AG10803 (cell line): ENCODE measurements around the gene RTN3.
A peak's percentile ranks its signal among the peaks of the same experiment; 100 is the strongest.

Source experiments
- DNase-seq: peaks from one replicate; pipeline ENCODE4 v3.0.0; 2010; ENCODE audit warnings: low read depth
- H3K4me3 ChIP-seq: 2 replicates; pipeline ENCODE4 v1.5.1; 2011; ENCODE audit warnings: mild to moderate bottlenecking, low read length, control low read depth
- TF ChIP-seq, protein P1 (sequence below): conservative IDR thresholded peaks from 2 replicates; pipeline ENCODE4 v1.5.1; 2011; ENCODE audit warnings: mild to moderate bottlenecking, low read length, control low read depth, inconsistent platforms

Gene RTN3

DNA sequence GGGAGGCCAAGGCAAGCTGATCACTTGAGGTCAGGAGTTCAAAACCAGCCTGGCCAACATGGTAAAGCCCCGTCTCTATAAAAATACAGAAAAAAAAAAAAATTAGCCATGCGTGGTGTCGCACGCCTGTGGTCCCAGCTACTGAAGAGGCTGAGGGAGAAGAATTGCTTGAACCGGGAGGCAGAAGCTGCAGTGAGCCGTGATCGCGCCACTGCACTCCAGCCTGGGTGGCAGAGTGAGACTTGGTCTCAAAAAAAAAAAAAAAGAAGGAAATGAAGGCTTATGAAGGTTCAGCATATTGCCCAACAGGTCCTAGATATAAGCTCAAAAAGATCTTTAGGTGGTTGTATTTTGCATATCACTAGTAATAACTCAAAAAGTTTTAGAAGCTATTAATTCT lies 20.3 kb upstream of the RTN3 start:
- TF ChIP-seq, protein P1, sequence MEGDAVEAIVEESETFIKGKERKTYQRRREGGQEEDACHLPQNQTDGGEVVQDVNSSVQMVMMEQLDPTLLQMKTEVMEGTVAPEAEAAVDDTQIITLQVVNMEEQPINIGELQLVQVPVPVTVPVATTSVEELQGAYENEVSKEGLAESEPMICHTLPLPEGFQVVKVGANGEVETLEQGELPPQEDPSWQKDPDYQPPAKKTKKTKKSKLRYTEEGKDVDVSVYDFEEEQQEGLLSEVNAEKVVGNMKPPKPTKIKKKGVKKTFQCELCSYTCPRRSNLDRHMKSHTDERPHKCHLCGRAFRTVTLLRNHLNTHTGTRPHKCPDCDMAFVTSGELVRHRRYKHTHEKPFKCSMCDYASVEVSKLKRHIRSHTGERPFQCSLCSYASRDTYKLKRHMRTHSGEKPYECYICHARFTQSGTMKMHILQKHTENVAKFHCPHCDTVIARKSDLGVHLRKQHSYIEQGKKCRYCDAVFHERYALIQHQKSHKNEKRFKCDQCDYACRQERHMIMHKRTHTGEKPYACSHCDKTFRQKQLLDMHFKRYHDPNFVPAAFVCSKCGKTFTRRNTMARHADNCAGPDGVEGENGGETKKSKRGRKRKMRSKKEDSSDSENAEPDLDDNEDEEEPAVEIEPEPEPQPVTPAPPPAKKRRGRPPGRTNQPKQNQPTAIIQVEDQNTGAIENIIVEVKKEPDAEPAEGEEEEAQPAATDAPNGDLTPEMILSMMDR: no peak
- no peak overlapping the region for H3K4me3 ChIP-seq
- no peak for DNase-seq

DNA sequence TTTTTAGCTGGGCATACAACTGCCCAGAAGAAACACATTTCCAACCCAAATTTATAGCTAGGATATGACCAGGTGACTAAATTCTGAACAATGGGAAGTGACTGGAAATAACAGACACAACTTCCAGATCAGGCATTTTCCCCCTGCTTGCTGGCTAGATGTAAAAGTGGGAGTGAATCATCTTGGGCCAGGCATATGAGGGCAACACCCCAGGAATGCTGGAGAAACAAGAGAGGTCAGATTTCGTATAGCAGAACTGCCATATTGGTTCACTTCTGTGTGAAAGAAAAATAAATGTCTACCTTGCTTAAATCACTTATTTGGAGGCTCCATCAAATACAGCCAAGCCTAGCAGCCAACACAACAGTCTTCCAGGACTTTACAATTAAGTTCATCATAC lies 17.5 kb upstream of the RTN3 start:
- DNase-seq: peak; percentile 65
- TF ChIP-seq, protein P1: no peak

DNA sequence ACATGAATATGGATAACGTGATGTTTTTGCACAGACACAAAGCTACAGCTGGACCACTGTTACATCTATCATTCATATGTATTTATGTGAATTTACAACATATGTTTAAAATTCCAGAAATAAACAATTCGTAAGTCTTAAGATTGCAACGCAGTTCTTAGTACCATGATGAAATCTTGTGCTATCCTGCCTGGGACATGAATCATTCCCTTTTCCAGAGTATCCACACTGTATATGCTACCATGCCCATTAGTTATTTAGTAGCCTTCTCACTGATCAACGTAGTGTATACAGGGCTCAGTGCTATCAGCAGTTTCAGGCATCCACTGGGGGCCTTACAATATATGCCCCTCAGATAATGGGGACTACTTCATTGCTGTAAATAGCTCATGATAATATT lies 14.4 kb upstream of the RTN3 start:
- DNase-seq: peak; percentile 73
- TF ChIP-seq, protein P1: no peak
- no peak overlapping the region for H3K4me3 ChIP-seq

More for the DNA sequence above, 17.5 kb upstream of the RTN3 start:
- H3K4me3 ChIP-seq: no peak overlapping the region

DNA sequence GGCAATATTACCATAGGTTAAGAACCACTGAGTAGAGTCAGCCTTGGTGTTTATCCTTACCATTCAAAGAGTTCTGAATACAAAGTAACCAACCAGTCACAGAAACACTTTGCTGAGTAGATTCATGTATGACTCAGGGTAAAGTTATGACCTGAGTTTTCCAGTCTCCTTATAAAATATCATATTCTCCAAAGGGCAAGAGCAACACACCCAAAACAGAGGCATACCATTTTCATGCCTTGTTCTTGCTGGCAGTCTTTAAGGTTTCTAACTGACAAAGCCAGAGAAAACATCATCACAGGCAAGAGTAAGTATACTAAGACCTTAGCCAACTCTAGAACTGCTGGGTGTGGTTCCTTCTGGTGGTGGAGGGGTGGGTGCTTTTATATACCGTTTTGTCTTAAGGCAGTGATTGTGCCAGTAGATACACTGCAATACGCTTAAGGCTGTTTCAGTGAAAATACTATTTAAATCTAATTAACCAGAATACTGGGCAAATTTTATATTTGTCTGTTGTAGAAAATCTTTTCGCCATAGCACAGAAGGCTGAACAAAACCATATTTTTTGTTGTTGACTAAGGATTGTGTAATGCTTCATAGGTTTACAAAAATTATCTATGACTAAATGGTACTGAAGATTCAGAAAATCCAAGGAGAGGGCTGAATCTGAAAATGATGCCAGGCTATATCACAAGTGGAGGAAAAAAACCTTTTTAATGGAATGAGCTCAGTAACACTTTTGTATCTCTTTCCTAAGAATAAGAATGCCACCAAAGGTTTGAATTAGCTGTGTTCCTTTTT lies 13.1 kb upstream of the RTN3 start:
- DNase-seq: peak; percentile 94

DNA sequence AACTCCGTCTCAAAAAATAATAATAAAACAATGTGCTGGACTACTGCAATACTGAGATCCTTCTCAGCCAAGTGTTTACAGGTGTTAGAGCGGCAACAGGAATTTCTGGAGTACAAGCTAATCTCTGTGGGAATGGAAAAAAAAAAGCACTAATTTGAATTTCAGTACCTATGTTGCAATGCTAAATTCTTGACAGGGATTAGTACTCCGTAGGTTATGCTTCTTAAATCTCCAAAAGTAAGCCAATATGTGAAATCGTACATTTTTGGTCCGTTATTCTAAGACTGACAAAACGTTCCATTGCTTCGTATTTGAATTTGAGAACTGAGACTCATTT lies 11.2 kb upstream of the RTN3 start:
- TF ChIP-seq, protein P1: no peak
- no peak for DNase-seq
- H3K4me3 ChIP-seq: peak overlapping the region; percentile 81

More for the DNA sequence above, 13.1 kb upstream of the RTN3 start:
- TF ChIP-seq, protein P1: no peak
- H3K4me3 ChIP-seq: peak overlapping the region; percentile 17

DNA sequence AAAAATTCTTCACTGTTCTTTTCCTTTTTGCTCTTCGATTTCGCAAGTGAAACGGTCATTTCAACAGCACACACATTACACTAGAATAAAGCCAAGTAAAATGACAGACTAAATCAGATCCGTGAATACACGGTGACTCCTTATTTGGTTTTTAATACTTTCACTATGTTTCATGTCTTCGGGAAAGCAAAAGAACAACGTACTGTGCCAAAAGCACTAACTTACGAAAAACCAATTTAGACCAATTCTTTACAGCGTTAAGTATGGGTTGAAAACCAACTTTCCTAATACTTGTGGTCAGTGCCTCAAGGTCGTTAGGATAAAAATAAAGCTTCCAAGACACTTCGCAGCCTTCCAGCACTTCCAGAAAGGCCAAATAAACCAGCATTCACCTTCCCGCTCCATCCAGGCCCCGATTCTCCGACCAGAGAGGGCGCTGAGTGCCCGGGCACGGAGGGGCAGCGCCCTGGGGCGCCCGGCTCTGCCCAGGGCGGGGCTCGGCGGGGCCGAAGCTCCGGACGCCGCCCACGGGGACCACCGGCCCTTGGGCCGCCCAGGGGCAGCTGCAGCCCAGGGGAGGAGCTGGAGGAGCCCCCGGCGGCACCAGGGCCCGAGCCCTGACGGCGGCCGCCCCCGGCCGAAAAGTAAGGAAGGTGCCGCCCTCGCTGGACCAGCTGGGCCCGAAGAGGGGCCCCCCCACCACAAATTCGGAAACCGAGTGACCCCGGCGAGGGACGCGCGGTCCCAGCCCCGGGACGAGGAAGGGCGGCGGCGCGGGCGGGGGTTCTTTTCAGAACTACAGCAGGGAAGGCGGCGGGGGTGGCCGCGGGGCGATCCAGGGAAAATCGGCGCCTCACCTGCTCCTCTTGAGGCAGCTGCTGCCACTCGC lies 10.6 kb upstream of the RTN3 start:
- peak; percentile 79 for DNase-seq
- TF ChIP-seq, protein P1: peak; percentile 39
- H3K4me3 ChIP-seq: peak overlapping the region; percentile 81
